ENCODE data around the gene SNAPIN. TPM values are rescaled to one million over a fixed set of nuclear protein-coding genes. Genes with fewer than 3 reads are reported as not detected.
A peak's percentile ranks its signal among the peaks of the same experiment; 100 is the strongest.

The SNAPIN gene
- total RNA-seq, 6 experiments from 2014 or later: 14.6 to 33.2 (median 18.0) TPM

- Histone ChIP-seq H3K27me3 (no peaks in the 10 kb centered on the region), H3K4me1 (no peaks in the 10 kb centered on the region), H3K4me3 (no peak overlapping the region), H3K36me3 (no peaks in the 10 kb centered on the region), H3K27ac (no peak overlapping the region), H3K9me3 (no peaks in the 10 kb centered on the region)
- WGBS (ENCODE audit: insufficient coverage, low coverage, low lambda C conversion rate, missing lambda C conversion rate): 84% methylated on average over 6 of the region's 6 CpGs
- intact Hi-C loops (cut with DNase I): no loop called here
- no peak for TF ChIP-seq POLR2A (IDR thresholded peaks at IDR 0.05)
- no peak for TF ChIP-seq CTCF (IDR thresholded peaks at IDR 0.05)
- DNase-seq: no peak
- no peak for ATAC-seq
Measured at GRCh38 chr1:153699768-153700167, 41.3 kb downstream of the SNAPIN start.

GRCh38 chr1:153705484-153705883 lies 47.0 kb downstream of the SNAPIN start:
- Histone ChIP-seq H3K4me3 (no peak overlapping the region), H3K9me3 (no peaks in the 10 kb centered on the region), H3K27ac (no peak overlapping the region), H3K27me3 (no peaks in the 10 kb centered on the region), H3K4me1 (no peaks in the 10 kb centered on the region), H3K36me3 (no peaks in the 10 kb centered on the region)
- TF ChIP-seq POLR2A (IDR thresholded peaks at IDR 0.05) (no peak), CTCF (IDR thresholded peaks at IDR 0.05) (no peak)
- 88% methylated on average over 8 of the region's 9 CpGs for WGBS (ENCODE audit: insufficient coverage, low coverage, low lambda C conversion rate, missing lambda C conversion rate)
- no peak for ATAC-seq
- no peak for DNase-seq
- intact Hi-C loops (cut with DNase I): no loop called here

GRCh38 chr1:153711026-153711425 lies 52.5 kb downstream of the SNAPIN start:
- Histone ChIP-seq H3K36me3 (no peaks in the 10 kb centered on the region), H3K4me3 (no peak overlapping the region), H3K4me1 (no peaks in the 10 kb centered on the region), H3K9me3 (no peaks in the 10 kb centered on the region), H3K27ac (no peak overlapping the region), H3K27me3 (no peaks in the 10 kb centered on the region)
- 68% methylated on average over 7 of the region's 7 CpGs for WGBS (ENCODE audit: insufficient coverage, low coverage, low lambda C conversion rate, missing lambda C conversion rate)
- intact Hi-C loops (cut with DNase I): no loop called here
- DNase-seq: peak in 1 of 3 donors; percentile 2
- TF ChIP-seq POLR2A (IDR thresholded peaks at IDR 0.05): no peak
- TF ChIP-seq CTCF (IDR thresholded peaks at IDR 0.05): no peak
- ATAC-seq: no peak

Small RNA genes within 50 kb of the gene (microRNA-seq; reads per million reads assigned to microRNA genes)
- 0 reads per million in 2 donors for gene MIR8083

Small RNA genes within 50 kb of the gene (small RNA-seq; reads per million reads assigned to genes)
- gene MIR8083: 0 reads per million in 2 experiments
- 0 reads per million in 2 experiments for gene RN7SL372P

Other genes starting within 250 kb of the SNAPIN start
- gene S100A7A, start 242.2 kb upstream of the SNAPIN start, total RNA-seq: not detected
- gene S100A7, start 198.1 kb upstream of the SNAPIN start, total RNA-seq: not detected
- 10 to 100 TPM in 5 of 6 experiments, 1 to 10 TPM in 1; 6.6 to 24.0 (median 12.0) TPM for gene S100A6, start 122.7 kb upstream of the SNAPIN start, total RNA-seq
- gene S100A5, start 117.8 kb upstream of the SNAPIN start, total RNA-seq: not detected
- gene S100A4, start 112.9 kb upstream of the SNAPIN start, total RNA-seq: 10 to 100 TPM in 4 of 6 experiments, 1 to 10 TPM in 2; 7.6 to 21.6 (median 14.0) TPM
- gene S100A3, start 109.4 kb upstream of the SNAPIN start, total RNA-seq: under 1 TPM in 1 of 6 experiments, not detected in 5; 0.29 TPM
- gene S100A2, start 92.9 kb upstream of the SNAPIN start, total RNA-seq: not detected
- 100 to 1,000 TPM in 2 of 6 experiments, 10 to 100 TPM in 4; 55.9 to 151 (median 71.8) TPM for gene S100A16, start 45.6 kb upstream of the SNAPIN start, total RNA-seq
- gene S100A14, start 42.4 kb upstream of the SNAPIN start, total RNA-seq: 10 to 100 TPM in 2 of 6 experiments, 1 to 10 TPM in 4; 1.8 to 14.0 (median 5.2) TPM
- 10 to 100 TPM; 10.4 to 24.5 (median 21.9) TPM for gene S100A13, start 31.2 kb upstream of the SNAPIN start, total RNA-seq
- gene S100A1, start 30.3 kb upstream of the SNAPIN start, total RNA-seq: 1 to 10 TPM in 3 of 6 experiments, under 1 TPM in 3; 0.40 to 2.1 (median 1.0) TPM
- 10 to 100 TPM; 21.9 to 29.7 (median 26.0) TPM for gene CHTOP, start 24.6 kb upstream of the SNAPIN start, total RNA-seq
- 10 to 100 TPM; 30.2 to 55.9 (median 38.7) TPM for gene ILF2, start 12.3 kb downstream of the SNAPIN start, total RNA-seq
- gene NPR1, start 20.0 kb downstream of the SNAPIN start, total RNA-seq: 10 to 100 TPM in 1 of 6 experiments, 1 to 10 TPM in 5; 5.0 to 14.4 (median 5.7) TPM
- 10 to 100 TPM; 16.5 to 29.1 (median 22.6) TPM for gene INTS3, start 69.3 kb downstream of the SNAPIN start, total RNA-seq
- gene SLC27A3, start 116.7 kb downstream of the SNAPIN start, total RNA-seq: 10 to 100 TPM; 25.4 to 50.4 (median 36.9) TPM

Data from right lobe of liver (tissue), 6 donors.